ENCODE data around the gene KIF21B.
A peak's percentile ranks its signal among the peaks of the same experiment; 100 is the strongest.

KIF21B gene

DNA sequence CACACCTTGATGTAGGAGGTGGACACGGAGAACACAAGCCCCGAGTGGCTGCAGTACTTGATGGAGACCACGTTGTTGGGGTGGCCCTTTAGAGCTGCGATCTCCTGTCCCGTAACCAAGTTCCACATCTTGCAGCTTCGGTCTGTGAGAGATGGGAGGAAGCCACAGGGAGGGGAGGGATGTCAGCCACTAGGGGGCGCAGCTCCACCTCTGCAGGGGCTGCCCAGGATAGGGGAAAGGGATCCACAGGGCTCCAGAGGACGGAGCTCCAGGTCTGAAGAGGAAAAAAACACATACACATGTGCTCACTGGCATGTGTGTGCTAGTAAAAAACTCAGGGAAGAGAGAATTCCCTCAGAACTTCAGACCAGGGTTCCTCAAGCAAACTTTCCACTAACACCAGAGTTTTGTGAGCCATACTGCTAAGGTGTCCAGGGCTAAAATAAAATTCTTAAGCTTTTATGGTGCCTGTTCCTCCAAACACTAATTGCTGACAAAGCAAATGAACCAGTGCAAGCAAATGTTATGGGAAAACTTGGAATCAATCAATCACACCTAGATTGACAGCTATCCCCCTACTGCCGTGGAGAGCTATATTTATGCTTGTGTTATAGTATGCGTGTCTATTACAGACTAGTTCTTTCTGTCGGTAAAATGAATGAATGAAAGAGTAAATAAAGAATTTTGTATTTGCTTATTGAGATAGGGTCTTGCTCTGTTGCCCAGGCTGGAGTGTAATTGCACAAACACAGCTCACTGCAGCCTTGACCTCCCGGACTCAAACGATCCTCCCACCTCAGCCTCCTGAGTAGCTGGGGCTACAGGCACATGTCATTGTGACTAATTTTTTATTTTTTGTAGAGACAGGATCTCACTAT is 43.7 kb downstream of the KIF21B start:
- in situ Hi-C loops (cut with HindIII; ENCODE audit: low sequenced_read_pairs), result no loop called here

GRCh38 chr1:200977071-200977754 is 46.3 kb downstream of the KIF21B start:
- no peak for DNase-seq (ENCODE audit: low read depth)
- TF ChIP-seq, protein P1, sequence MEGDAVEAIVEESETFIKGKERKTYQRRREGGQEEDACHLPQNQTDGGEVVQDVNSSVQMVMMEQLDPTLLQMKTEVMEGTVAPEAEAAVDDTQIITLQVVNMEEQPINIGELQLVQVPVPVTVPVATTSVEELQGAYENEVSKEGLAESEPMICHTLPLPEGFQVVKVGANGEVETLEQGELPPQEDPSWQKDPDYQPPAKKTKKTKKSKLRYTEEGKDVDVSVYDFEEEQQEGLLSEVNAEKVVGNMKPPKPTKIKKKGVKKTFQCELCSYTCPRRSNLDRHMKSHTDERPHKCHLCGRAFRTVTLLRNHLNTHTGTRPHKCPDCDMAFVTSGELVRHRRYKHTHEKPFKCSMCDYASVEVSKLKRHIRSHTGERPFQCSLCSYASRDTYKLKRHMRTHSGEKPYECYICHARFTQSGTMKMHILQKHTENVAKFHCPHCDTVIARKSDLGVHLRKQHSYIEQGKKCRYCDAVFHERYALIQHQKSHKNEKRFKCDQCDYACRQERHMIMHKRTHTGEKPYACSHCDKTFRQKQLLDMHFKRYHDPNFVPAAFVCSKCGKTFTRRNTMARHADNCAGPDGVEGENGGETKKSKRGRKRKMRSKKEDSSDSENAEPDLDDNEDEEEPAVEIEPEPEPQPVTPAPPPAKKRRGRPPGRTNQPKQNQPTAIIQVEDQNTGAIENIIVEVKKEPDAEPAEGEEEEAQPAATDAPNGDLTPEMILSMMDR (IDR thresholded peaks at IDR 0.05; ENCODE audit: low read depth, low read length, missing control alignments), result no peak
- H3K4me3 ChIP-seq (ENCODE audit: low read depth, low read length), result no peak overlapping the region
- in situ Hi-C loops (cut with HindIII; ENCODE audit: low sequenced_read_pairs), result no loop called here

More for the DNA sequence above, 43.7 kb downstream of the KIF21B start:
- H3K4me3 ChIP-seq (ENCODE audit: low read depth, low read length), result no peak overlapping the region
- TF ChIP-seq, protein P1 (IDR thresholded peaks at IDR 0.05; ENCODE audit: low read depth, low read length, missing control alignments), result peak; percentile 35
- no peak for DNase-seq (ENCODE audit: low read depth)

DNA sequence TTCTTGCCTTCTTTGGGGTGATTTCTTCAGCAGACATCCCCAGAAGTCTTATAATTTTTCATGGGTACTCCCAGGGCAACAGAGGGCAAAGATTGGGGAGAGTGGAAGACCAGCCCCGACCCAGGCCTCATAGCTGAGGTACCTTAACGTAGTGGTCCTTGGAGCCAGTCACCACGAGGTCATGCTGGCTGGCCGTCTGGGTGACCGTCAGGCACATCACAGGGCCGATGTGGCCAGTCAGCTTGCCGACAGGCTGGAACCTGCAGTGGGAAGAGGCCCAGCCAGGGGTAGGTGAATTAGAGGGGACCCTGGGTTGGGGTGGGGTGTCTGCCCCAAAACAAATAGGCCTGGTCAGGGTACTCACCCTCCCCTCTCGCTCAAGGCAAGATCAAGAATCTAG is 46.9 kb downstream of the KIF21B start:
- no peak overlapping the region for H3K4me3 ChIP-seq (ENCODE audit: low read depth, low read length)
- in situ Hi-C loops (cut with HindIII; ENCODE audit: low sequenced_read_pairs), result no loop called here
- DNase-seq (ENCODE audit: low read depth), result no peak
- TF ChIP-seq, protein P1 (IDR thresholded peaks at IDR 0.05; ENCODE audit: low read depth, low read length, missing control alignments), result no peak

- no peak overlapping the region for H3K4me3 ChIP-seq (ENCODE audit: low read depth, low read length)
- in situ Hi-C loops (cut with HindIII; ENCODE audit: low sequenced_read_pairs), result no loop called here
- DNase-seq (ENCODE audit: low read depth), result no peak
- TF ChIP-seq, protein P1 (IDR thresholded peaks at IDR 0.05; ENCODE audit: low read depth, low read length, missing control alignments), result no peak
Measured at GRCh38 chr1:200975458-200975857, 48.1 kb downstream of the KIF21B start.

GRCh38 chr1:200974711-200975110 is 48.8 kb downstream of the KIF21B start:
- in situ Hi-C loops (cut with HindIII; ENCODE audit: low sequenced_read_pairs), result no loop called here

DNA sequence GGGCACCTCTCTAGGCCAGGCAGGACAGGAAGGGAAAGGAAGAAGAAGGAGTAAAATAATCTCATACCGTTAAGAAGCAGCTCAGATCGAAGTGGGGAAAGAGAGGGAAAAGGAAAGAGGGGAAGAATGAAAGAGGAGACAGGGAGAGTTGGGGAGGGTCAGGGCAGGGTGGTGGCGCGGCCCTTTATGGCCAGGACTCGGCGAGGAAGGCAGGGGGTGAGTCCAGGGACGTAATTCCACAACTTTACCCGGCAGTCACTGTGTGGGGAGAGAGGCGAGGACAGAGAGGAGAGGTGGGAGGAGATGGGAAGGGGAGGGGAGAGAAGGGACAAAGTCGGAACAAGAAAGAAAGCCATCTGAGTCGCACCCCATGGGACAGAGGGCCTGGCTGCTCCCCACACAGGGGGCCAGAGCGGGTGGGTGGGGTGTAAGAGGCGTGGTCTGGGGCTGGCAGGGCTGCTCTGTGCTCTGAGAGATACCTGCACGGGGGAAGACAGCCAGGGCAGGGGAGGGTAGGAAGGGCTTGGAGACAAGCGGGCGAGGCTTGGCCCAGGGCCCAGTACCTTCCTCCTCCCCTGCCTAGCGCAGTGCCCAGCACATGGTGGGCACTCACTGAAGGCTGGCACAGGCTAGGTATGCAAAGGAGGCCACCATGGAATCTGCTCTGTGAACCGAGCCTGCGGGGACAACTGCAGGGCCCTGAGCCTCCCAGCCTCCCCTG is 49.4 kb downstream of the KIF21B start:
- DNase-seq (ENCODE audit: low read depth), result no peak
- in situ Hi-C loops (cut with HindIII; ENCODE audit: low sequenced_read_pairs), result no loop called here
- TF ChIP-seq, protein P1 (IDR thresholded peaks at IDR 0.05; ENCODE audit: low read depth, low read length, missing control alignments), result no peak
- H3K4me3 ChIP-seq (ENCODE audit: low read depth, low read length), result no peak overlapping the region

More at GRCh38 chr1:200974711-200975110, 48.8 kb downstream of the KIF21B start:
- H3K4me3 ChIP-seq (ENCODE audit: low read depth, low read length), result no peak overlapping the region
- no peak for DNase-seq (ENCODE audit: low read depth)
- TF ChIP-seq, protein P1 (IDR thresholded peaks at IDR 0.05; ENCODE audit: low read depth, low read length, missing control alignments), result no peak
